OCI-M2 (cell line): ENCODE data around the gene CST8.
"Not testable (repeated sequence)": the region's sequence is repeated elsewhere in the genome, so short reads cannot be mapped to it uniquely, and the experiment has no call there.

ENCODE experiments used
- DNase-seq: peaks from one replicate; lab custom pipeline; 2025; ENCODE audit not compliant: unreplicated experiment; lab: John Stamatoyannopoulos, UW

Gene CST8

GRCh38 chr20:23490817-23491216 lies at the start of gene CST8:
Gene CST8, plus strand, starts transcription at chr20:23491117. Its CDS starts 551 bp downstream, at chr20:23491668.
- DNase-seq = no peak

GRCh38 chr20:23441850-23442313 lies 49.0 kb upstream of the CST8 start:
- no peak for DNase-seq

- DNase-seq = no peak
Measured at GRCh38 chr20:23442436-23442835, 48.5 kb upstream of the CST8 start.

- DNase-seq = no peak
Measured at GRCh38 chr20:23444859-23445258, 46.1 kb upstream of the CST8 start.

- no peak for DNase-seq
Measured at GRCh38 chr20:23445596-23446217, 45.2 kb upstream of the CST8 start.

GRCh38 chr20:23446505-23446904 lies 44.4 kb upstream of the CST8 start:
- no peak for DNase-seq

GRCh38 chr20:23448167-23448566 lies 42.8 kb upstream of the CST8 start:
- DNase-seq = no peak

- DNase-seq = no peak
Measured at GRCh38 chr20:23449421-23449820, 41.5 kb upstream of the CST8 start.

- DNase-seq = no peak
Measured at GRCh38 chr20:23450877-23451276, 40.0 kb upstream of the CST8 start.

- no peak for DNase-seq
Measured at GRCh38 chr20:23451956-23452487, 38.9 kb upstream of the CST8 start.

- DNase-seq = no peak
Measured at GRCh38 chr20:23452776-23453175, 38.1 kb upstream of the CST8 start, which contains the start of gene CST11. Gene CST11, minus strand, starts transcription at chr20:23452876. Its CDS starts 65 bp downstream, at chr20:23452811.

- no peak for DNase-seq
Measured at GRCh38 chr20:23453549-23454543, 37.1 kb upstream of the CST8 start.

- no peak for DNase-seq
Measured at GRCh38 chr20:23454816-23455215, 36.1 kb upstream of the CST8 start.

GRCh38 chr20:23455639-23456038 lies 35.3 kb upstream of the CST8 start:
- DNase-seq = no peak

- no peak for DNase-seq
Measured at GRCh38 chr20:23456409-23456808, 34.5 kb upstream of the CST8 start.

- no peak for DNase-seq
Measured at GRCh38 chr20:23456873-23457272, 34.0 kb upstream of the CST8 start.

GRCh38 chr20:23459461-23460150 lies 31.3 kb upstream of the CST8 start:
- no peak for DNase-seq

GRCh38 chr20:23461180-23461579 lies 29.7 kb upstream of the CST8 start:
- no peak for DNase-seq

- DNase-seq = not testable (repeated sequence)
Measured at GRCh38 chr20:23466961-23467360, 24.0 kb upstream of the CST8 start.

- DNase-seq = not testable (repeated sequence)
Measured at GRCh38 chr20:23472306-23472705, 18.6 kb upstream of the CST8 start.

- DNase-seq = not testable (repeated sequence)
Measured at GRCh38 chr20:23473293-23473692, 17.6 kb upstream of the CST8 start.
